SK-N-MC (cell line): Measurements from ENCODE around the gene CNKSR1.

Source experiments
- EZH2 ChIP-seq: fragments of 200-600 bp; sonication (generic); IDR thresholded peaks from one replicate; pipeline ENCODE4 v1.6.1; 2017; ENCODE audit warnings: antibody characterized with exemption
- FOXP2 ChIP-seq: optimal IDR thresholded peaks from 2 replicates; pipeline ENCODE3; 2011; ENCODE audit warnings: mild to moderate bottlenecking, moderate library complexity; ENCODE audit not compliant: insufficient read depth; ENCODE audit errors: extremely low read length, control extremely low read depth
- POLR2AphosphoS5 ChIP-seq: IDR thresholded peaks from 2 replicates; pipeline ENCODE4 v1.6.1; 2012; ENCODE audit warnings: mild to moderate bottlenecking, low read depth, low read length, borderline replicate concordance

DNA sequence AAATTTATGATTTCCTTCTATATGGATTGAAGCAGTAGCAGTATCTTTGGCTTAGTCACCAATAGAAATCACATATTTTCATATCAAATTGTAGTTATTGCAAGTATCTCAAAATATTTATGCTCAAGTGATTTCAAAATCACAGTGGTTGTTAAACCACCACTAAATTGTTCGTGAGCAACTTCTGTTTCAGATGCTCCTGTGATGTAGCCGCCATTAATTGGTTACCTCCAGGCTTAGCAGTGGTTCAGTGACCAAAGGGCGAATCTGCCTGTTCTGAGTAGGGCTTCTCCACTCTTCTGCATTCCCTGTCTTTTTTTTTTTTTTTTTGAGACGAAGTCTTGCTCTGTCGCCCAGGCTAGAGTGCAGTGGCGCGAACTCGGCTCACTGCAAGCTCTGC lies 1.9 kb upstream of the CNKSR1 start:
- no peak for TF ChIP-seq EZH2
- no peak for TF ChIP-seq POLR2AphosphoS5
- no peak for TF ChIP-seq FOXP2
